IPS-NIHi11 (cell line): ENCODE data around the gene SMG6.
A peak's percentile ranks its signal among the peaks of the same experiment; 100 is the strongest.

Experiments used
- DNase-seq: peaks from one replicate; pipeline ENCODE4 v3.0.0; 2012; ENCODE audit warnings: mixed read lengths, low spot score

SMG6 gene

DNA sequence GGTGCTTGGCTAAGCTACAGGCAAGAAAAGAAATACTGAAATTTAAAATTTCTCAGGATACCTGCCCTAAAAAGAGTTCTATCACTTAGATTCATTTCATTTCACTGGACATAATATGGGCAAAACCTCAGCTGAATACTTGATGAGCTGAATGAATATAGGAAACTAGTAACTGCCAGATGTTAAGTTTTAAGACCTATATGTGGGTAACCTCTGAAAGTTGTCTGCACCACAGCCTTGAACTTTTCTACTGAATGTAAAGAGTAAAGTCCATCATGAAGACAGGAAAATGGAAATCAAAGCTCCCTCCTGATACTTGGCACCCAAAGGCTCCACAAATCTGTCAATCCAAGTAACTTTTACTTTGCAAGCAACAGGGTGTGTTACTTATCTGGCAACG lies 197.9 kb downstream of the SMG6 start:
- no peak for DNase-seq

DNA sequence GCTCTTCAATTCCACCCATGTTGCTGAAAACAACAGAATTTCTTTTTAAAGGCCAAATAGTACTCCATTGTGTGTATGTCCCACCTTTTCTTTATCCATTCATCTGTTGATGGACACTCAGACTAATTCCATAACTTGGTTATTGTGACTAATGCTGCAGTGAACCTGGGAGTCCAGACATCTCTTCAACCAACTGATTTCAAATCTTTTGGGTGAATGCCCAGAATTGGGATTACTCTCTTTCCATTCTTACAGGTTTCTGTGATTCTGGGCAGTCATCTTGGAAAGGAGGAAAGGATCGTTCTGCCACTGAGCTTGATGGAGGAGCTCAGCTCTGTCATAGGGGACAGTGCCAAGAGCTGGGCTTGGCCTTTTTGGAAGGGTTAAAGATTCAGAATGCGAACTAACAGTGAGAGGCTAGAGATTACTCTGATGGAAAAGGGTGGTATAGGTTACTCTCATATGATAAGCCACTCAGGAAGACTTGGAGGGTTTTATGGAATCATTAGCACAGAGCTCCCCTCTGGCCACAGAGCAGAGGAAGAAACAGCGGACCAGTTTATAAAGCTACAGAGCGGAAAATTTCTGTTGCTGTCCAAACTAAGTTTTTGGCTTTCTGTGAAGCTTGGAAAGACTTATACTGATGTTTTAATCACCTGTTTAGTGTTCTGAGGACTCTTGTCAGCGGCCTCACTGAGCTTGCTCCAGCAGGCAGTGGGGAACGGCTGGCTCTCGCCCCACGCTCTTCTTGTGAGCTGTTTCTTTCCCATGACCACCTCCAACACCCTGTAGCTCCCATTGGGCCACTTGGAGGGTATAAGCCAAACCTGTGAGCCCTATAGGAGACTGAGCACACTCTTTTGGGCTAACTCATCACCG lies 200.4 kb downstream of the SMG6 start:
- DNase-seq: no peak

DNA sequence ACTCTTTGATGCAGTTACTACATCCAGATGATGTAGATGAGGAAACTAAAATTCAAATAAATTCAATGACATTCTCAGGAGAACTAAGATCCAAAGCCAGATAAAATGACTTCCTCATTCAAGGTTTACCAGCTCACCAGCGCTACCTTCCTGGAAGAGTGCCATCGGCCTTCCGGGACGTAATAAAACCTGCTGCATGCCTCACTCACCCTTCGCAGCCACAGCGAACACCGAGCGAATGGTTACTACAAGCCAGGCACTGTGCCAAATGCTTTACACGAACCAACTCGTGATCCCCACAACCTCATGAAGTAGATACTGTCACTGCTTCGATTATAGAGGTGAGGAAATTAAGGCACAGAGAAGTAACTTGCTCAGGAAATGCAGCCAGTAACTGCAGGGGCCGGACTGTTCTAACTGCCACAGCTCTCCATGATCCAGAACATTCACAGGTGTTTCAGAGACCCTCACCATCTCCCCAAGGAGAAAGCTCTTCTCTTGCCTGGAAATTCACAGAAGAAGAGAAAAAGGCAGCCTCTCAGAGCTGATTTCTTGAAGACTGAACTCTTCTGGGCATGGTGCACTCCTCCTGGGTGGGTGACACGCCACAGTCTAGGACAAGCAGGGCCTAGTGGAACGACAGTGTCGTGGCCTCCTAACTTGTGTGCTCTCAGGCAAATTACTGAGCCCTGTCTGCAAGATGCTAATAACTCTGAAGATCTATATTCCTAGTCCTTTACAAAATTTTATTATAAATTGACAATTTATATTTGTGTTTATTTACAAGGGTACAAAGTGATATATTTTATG lies 201.9 kb downstream of the SMG6 start:
- no peak for DNase-seq

DNA sequence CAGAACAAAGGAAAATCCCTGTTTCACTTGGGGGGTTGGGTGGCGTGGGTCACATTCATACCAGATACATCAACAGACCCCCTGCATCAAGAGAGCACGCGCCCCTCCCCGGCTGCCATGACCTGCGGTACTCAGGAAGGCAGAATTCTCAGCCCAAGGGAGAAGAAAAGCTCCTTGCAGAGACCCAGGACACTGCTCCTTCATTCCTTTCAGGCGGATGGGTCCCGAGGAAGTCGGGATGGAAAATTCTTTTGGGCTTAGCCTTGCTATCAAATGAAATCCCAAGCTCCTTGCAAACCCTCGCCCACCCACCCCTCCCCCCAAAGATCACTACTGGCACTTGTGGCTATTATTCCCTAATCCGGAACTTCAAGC lies 208.1 kb downstream of the SMG6 start:
- DNase-seq: no peak

- DNase-seq: no peak
Measured at GRCh38 chr17:2094891-2095535, 208.6 kb downstream of the SMG6 start.

DNA sequence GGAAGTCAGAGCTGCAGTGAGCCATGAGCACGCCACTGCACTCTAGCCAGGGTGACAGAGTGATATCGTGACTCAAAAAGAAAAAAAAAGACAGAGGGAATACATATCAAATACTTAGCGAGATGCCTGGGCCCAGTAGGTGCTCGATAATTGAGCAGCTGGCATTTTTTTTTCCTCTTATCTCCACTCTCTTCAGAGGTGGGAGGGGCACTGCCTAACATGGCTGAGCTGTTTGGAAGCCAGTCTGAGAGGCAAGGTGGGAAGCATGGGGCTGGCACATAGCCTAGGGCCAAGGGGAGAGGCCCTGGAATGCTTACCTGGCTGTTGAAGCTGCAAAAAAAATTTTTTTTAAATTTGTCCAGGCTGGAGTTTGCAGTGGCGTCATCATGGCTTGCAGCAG lies 210.2 kb downstream of the SMG6 start:
- no peak for DNase-seq

DNA sequence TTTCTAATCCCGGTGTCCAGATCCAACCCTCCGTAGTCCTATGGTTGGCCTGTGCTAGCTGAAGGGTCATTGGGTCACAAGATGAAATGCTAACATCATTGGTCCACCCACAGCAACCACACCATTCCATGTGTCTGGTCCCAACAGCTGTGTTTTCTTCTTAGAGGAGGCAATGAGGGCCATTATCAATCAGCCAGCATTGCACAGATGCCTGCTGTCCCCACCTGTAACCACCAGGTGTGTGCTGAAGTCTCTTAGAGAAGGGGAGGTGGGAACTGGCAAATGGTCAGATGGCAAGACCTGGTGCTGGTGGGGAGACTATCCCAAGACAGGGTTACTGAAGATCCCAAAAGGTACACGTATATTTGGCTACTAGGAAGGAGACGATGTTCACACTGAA lies 211.3 kb downstream of the SMG6 start:
- DNase-seq: no peak

DNA sequence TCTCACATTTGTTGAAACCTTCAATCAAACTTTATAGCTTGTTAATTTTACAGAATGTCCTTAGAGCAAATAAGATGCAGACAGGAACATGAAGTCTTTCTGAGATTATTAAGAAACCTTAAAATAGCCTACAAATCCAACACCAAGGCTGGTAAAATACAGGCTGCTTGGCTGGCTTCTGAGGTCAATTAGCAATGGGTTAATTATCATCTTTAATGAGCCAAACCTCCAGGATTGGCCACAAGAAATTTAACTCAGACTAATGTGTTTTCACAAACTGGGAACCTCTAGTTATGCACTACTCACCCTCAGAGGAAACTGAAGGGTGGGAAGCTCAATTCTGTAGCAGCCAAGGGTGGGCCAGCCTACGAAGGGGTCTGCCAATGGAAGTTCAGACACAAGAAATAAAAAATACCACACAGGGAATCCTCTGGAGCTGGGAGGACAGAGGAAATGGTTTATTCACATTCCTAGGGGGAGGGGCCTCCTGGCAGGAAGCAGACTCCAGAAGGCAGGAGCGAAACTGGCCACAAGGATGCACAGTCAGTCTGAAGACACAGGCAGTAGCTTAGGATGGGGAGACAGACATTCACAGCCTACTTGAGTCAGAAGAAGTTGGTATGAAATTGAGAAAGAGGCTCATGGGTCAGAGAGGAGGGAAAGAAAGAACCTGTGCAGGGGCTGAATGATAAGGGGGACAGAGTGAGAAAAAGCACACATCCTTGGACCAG lies 212.6 kb downstream of the SMG6 start:
- DNase-seq: peak; percentile 86

DNA sequence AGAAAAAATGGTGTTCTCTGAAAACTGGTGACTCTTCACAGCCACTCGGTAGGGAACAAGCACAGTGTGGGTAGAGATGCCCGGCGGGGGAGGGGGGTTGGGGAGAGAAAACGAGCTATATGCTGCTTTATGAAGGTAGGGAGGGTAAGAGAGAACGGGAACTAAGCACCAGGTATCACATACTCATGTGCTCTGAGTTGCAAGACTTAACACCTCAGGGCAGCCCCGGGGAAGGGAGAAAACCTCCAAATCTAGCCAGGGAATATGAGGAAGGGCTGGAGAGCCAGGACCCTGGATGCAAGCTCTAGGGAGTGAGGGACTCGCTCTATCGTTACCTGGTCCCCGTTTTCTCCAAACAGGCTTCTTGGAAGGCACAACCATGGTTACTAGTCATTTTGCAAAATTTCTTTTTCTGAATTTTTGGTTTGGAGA lies 213.4 kb downstream of the SMG6 start:
- DNase-seq: no peak

- no peak for DNase-seq
Measured at GRCh38 chr17:2089021-2089422, 214.6 kb downstream of the SMG6 start.

GRCh38 chr17:2087597-2088211 lies 215.9 kb downstream of the SMG6 start:
- no peak for DNase-seq

DNA sequence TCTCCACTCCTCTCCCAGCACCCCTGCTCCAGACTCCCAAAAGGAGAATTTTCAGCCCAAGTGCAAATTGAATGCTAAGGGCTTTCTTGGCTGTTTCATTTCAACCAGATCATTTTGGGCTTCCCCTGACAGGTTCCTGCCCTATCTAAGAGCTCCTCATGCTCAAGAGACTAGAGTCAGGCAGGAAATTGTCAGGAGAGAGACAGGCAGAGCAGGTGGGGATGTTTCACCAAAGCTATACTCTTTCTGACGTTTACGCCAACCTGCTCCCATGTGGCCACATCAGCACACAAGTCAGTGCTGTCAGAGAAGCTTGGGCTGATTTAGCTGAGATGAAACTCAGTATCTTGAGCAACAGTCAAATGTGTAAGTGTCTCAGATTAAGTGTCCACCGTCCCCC lies 217.3 kb downstream of the SMG6 start:
- DNase-seq: no peak

GRCh38 chr17:2085648-2085949 lies 218.0 kb downstream of the SMG6 start:
- DNase-seq: no peak

GRCh38 chr17:2084766-2085647 lies 218.6 kb downstream of the SMG6 start:
- no peak for DNase-seq

GRCh38 chr17:2084036-2084765 lies 219.4 kb downstream of the SMG6 start:
- DNase-seq: no peak

DNA sequence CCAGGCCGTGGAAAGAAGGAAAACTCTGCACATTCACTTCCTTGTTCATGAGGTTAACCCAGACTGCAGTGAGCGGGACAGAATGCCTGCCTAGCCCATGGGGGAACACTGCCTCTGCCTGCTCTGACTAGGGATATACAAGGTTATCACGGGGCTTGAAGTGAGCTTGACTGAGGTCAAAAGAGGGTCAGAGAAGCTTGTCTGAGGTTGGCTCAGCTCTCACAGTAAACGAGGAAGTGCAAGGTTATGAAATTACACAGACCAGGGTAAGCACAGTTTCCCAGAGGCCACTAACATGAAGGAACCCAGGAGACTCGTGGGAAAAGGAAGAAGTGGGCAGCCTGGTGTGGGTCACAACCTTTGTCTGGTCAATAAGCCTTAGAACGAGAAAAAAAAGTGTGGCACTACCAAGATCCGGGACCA lies 220.0 kb downstream of the SMG6 start:
- no peak for DNase-seq

GRCh38 chr17:2082003-2082781 lies 221.4 kb downstream of the SMG6 start:
- DNase-seq: no peak

- no peak for DNase-seq
Measured at GRCh38 chr17:2081564-2081963, 222.0 kb downstream of the SMG6 start.

DNA sequence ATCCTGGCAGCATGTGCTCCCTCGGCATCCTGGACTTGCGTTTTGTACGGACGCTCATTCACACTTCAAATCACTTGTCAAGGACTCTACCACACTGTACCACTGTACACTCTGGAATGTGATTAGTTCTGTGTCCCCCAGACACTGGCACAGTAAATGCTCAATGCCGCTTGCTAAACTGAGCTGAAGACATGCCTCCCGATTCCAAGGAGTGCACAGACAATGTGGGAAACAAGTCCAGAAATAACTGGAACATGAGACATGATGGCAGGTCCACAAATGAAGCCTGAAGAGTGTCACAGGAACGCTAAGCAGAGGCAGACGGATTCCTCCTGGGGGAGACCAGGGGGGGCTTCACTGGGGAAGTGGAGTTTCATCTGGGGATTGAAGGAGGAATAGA lies 226.5 kb downstream of the SMG6 start:
- no peak for DNase-seq
